Measurements from ENCODE around the gene PRPF40B.

Gene PRPF40B

GRCh38 chr12:49658276-49658675, 34.9 kb downstream of the PRPF40B start:
- no peak for DNase-seq (ENCODE audit: low read depth in 3 of 3)

- no peak for DNase-seq (ENCODE audit: low read depth in 3 of 3)
Observed at GRCh38 chr12:49659753-49660152, 36.4 kb downstream of the PRPF40B start.

GRCh38 chr12:49661191-49661590, 37.8 kb downstream of the PRPF40B start:
- DNase-seq (ENCODE audit: low read depth in 3 of 3): no peak

- DNase-seq (ENCODE audit: low read depth in 3 of 3): no peak
Observed at GRCh38 chr12:49661746-49662145, 38.4 kb downstream of the PRPF40B start.

GRCh38 chr12:49662998-49663843, 39.9 kb downstream of the PRPF40B start:
- DNase-seq (ENCODE audit: low read depth in 3 of 3): peak; percentile 35 to 65 (median 56)

GRCh38 chr12:49664167-49664566, 40.8 kb downstream of the PRPF40B start:
- DNase-seq (ENCODE audit: low read depth in 3 of 3): no peak

GRCh38 chr12:49664591-49665239, 41.4 kb downstream of the PRPF40B start:
- no peak for DNase-seq (ENCODE audit: low read depth in 3 of 3)

GRCh38 chr12:49665384-49665783, 42.0 kb downstream of the PRPF40B start:
- no peak for DNase-seq (ENCODE audit: low read depth in 3 of 3)

GRCh38 chr12:49666176-49666575, 42.8 kb downstream of the PRPF40B start:
- DNase-seq (ENCODE audit: low read depth in 3 of 3): no peak

GRCh38 chr12:49667325-49668090, 44.1 kb downstream of the PRPF40B start:
- no peak for DNase-seq (ENCODE audit: low read depth in 3 of 3)

GRCh38 chr12:49669796-49670195, 46.4 kb downstream of the PRPF40B start:
- DNase-seq (ENCODE audit: low read depth in 3 of 3): no peak

- peak in 1 of 3 donors; percentile 26 for DNase-seq (ENCODE audit: low read depth in 3 of 3)
Observed at GRCh38 chr12:49671031-49671765, 47.8 kb downstream of the PRPF40B start.

- DNase-seq (ENCODE audit: low read depth in 3 of 3): no peak
Observed at GRCh38 chr12:49672301-49673217, 49.2 kb downstream of the PRPF40B start.

GRCh38 chr12:49673446-49674317, 50.3 kb downstream of the PRPF40B start:
- no peak for DNase-seq (ENCODE audit: low read depth in 3 of 3)

GRCh38 chr12:49674318-49674981, 51.1 kb downstream of the PRPF40B start:
- no peak for DNase-seq (ENCODE audit: low read depth in 3 of 3)

- no peak for DNase-seq (ENCODE audit: low read depth in 3 of 3)
Observed at GRCh38 chr12:49675137-49675536, 51.8 kb downstream of the PRPF40B start.

- no peak for DNase-seq (ENCODE audit: low read depth in 3 of 3)
Observed at GRCh38 chr12:49678711-49679110, 55.4 kb downstream of the PRPF40B start.

GRCh38 chr12:49680075-49680474, 56.7 kb downstream of the PRPF40B start:
- no peak for DNase-seq (ENCODE audit: low read depth in 3 of 3)

Data from stimulated activated CD4-positive, alpha-beta T cell treated with anti-CD3 and anti-CD28 coated beads, TNF-alpha, amount 100 ng/mL, for 48 hours (primary cell).